KMS-11 (cell line): ENCODE measurements around the gene FAM107B.

Experiments
- H2AFZ ChIP-seq: fragments of 200-600 bp; sonication (generic); 2 replicates; pipeline ENCODE4 v1.6.1; 2016; ENCODE audit warnings: antibody characterized with exemption, mixed run types, low read depth
- H3K27ac ChIP-seq: fragments of 200-600 bp; sonication (generic); 2 replicates; pipeline ENCODE4 v1.6.1; 2016; ENCODE audit warnings: mild to moderate bottlenecking, mixed run types
- H3K27me3 ChIP-seq: fragments of 200-600 bp; sonication (generic); 2 replicates; pipeline ENCODE4 v1.6.1; 2017; ENCODE audit warnings: mild to moderate bottlenecking, low read depth, mixed run types, moderate library complexity; ENCODE audit not compliant: insufficient read depth
- H3K36me3 ChIP-seq: fragments of 200-600 bp; sonication (generic); 2 replicates; pipeline ENCODE4 v1.6.1; 2017; ENCODE audit warnings: mild to moderate bottlenecking, mixed run types; ENCODE audit not compliant: insufficient read depth
- H3K4me1 ChIP-seq: fragments of 200-600 bp; sonication (generic); 2 replicates; pipeline ENCODE4 v1.6.1; 2016; ENCODE audit warnings: mild to moderate bottlenecking, low read depth, mixed run types; ENCODE audit not compliant: poor library complexity, severe bottlenecking
- H3K4me2 ChIP-seq: fragments of 200-600 bp; sonication (generic); 2 replicates; pipeline ENCODE4 v1.7.0; 2016; ENCODE audit warnings: mild to moderate bottlenecking, mixed run types
- H3K4me3 ChIP-seq: fragments of 200-600 bp; sonication (generic); IDR thresholded peaks from 2 replicates; pipeline ENCODE4 v1.6.1; 2017; ENCODE audit warnings: low read depth, low read length, mixed read lengths; ENCODE audit not compliant: insufficient read depth
- H3K79me2 ChIP-seq: fragments of 200-600 bp; sonication (generic); 2 replicates; pipeline ENCODE4 v1.6.1; 2016; ENCODE audit warnings: low read depth, mixed run types; ENCODE audit not compliant: insufficient read depth
- H3K9ac ChIP-seq: fragments of 200-600 bp; sonication (generic); 2 replicates; pipeline ENCODE4 v1.6.1; 2016; ENCODE audit warnings: mild to moderate bottlenecking, mixed run types
- H4K20me1 ChIP-seq: fragments of 200-600 bp; sonication (generic); 2 replicates; pipeline ENCODE4 v1.6.1; 2016; ENCODE audit warnings: mild to moderate bottlenecking, mixed run types; ENCODE audit not compliant: insufficient read depth
- TF ChIP-seq, protein P1 (sequence below): fragments of 200-600 bp; sonication (generic); conservative IDR thresholded peaks from 2 replicates; pipeline ENCODE4 v1.6.1; 2017; ENCODE audit warnings: low read depth, mild to moderate bottlenecking, antibody characterized with exemption, low read length, moderate library complexity, mixed read lengths

Gene FAM107B

GRCh38 chr10:14673189-14673861 lies 101.4 kb downstream of the FAM107B start:
- H2AFZ ChIP-seq: no peak overlapping the region
- no peak overlapping the region for H3K4me2 ChIP-seq
- TF ChIP-seq, protein P1, sequence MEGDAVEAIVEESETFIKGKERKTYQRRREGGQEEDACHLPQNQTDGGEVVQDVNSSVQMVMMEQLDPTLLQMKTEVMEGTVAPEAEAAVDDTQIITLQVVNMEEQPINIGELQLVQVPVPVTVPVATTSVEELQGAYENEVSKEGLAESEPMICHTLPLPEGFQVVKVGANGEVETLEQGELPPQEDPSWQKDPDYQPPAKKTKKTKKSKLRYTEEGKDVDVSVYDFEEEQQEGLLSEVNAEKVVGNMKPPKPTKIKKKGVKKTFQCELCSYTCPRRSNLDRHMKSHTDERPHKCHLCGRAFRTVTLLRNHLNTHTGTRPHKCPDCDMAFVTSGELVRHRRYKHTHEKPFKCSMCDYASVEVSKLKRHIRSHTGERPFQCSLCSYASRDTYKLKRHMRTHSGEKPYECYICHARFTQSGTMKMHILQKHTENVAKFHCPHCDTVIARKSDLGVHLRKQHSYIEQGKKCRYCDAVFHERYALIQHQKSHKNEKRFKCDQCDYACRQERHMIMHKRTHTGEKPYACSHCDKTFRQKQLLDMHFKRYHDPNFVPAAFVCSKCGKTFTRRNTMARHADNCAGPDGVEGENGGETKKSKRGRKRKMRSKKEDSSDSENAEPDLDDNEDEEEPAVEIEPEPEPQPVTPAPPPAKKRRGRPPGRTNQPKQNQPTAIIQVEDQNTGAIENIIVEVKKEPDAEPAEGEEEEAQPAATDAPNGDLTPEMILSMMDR: no peak

DNA sequence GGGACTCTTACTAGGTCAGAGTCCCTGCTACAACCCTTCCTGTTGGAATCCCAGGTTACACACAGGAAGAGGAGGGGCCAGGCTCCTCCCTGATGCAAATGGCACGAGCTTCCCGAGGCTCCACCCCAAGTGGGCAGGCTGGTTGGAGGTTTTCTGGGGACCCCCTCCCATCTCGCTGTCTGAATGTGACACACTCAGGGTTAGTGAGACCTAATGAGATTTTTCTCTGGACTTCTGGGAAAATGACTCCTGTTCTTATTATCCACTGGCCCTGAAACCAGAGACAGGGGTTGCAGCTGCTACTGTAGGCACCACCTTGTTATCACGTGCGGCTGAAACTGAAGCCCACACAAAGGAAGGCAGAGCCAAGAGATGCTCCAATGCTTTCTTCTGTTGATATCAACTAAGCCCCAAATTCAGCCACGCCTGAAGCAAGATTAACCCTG lies 103.3 kb downstream of the FAM107B start:
- Histone ChIP-seq H3K27me3 (no peaks in the 10 kb centered on the region), H3K4me1 (no peaks in the 10 kb centered on the region), H3K9ac (no peak overlapping the region), H3K4me3 (no peak overlapping the region), H2AFZ (no peak overlapping the region), H3K79me2 (no peaks in the 10 kb centered on the region), H3K27ac (no peak overlapping the region), H3K36me3 (no peaks in the 10 kb centered on the region), H3K4me2 (no peak overlapping the region), H4K20me1 (no peaks in the 10 kb centered on the region)
- TF ChIP-seq, protein P1: no peak

More at GRCh38 chr10:14673189-14673861, 101.4 kb downstream of the FAM107B start:
- Histone ChIP-seq H3K27ac (no peak overlapping the region), H3K27me3 (no peaks in the 10 kb centered on the region), H3K4me1 (no peaks in the 10 kb centered on the region), H3K79me2 (no peaks in the 10 kb centered on the region), H3K9ac (no peak overlapping the region), H3K4me3 (no peak overlapping the region), H3K36me3 (no peaks in the 10 kb centered on the region), H4K20me1 (no peaks in the 10 kb centered on the region)

DNA sequence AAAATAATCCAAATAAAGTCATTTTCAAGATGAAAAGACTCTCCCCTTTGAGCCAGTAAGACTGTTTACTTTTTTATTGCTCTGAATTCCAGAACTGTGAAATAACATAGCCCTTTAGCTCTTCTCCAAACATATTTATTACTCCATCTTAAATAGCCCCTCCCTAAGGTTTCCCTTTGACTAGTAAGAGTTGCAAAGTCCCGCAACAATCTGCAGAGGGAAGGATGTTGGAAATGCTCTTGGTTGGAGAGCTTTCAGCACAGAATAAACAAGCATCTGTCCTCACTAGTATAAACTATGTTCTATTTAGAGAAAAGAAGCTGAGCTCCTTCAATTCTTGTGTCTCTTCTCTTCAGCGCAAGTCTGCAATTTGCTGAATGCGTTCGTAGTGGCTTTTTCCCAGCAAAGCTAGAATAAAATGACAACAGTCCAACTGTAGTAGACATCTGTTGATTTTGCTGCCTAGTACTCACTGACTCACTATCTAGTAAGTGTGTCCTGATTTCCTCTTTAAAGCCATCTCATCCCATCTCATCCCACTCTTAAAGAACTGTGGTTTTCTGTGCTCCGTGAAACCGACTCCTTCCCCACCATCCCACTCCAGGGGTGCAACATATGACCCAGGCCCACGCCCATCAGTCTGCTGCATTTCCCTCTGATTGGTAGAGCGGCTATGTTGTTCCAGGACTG lies 104.0 kb downstream of the FAM107B start:
- no peak overlapping the region for H3K9ac ChIP-seq
- H3K4me3 ChIP-seq: no peak overlapping the region
- TF ChIP-seq, protein P1: no peak
- H3K36me3 ChIP-seq: no peaks in the 10 kb centered on the region
- H2AFZ ChIP-seq: no peak overlapping the region
- no peaks in the 10 kb centered on the region for H3K27me3 ChIP-seq
- H3K79me2 ChIP-seq: no peaks in the 10 kb centered on the region
- no peak overlapping the region for H3K4me2 ChIP-seq
- no peaks in the 10 kb centered on the region for H4K20me1 ChIP-seq
- H3K4me1 ChIP-seq: no peaks in the 10 kb centered on the region
- no peak overlapping the region for H3K27ac ChIP-seq

- H3K27me3 ChIP-seq: no peaks in the 10 kb centered on the region
- no peaks in the 10 kb centered on the region for H3K4me1 ChIP-seq
- no peaks in the 10 kb centered on the region for H3K36me3 ChIP-seq
- no peak overlapping the region for H3K27ac ChIP-seq
- no peak overlapping the region for H2AFZ ChIP-seq
- H3K4me2 ChIP-seq: no peak overlapping the region
- H3K9ac ChIP-seq: no peak overlapping the region
- TF ChIP-seq, protein P1: no peak
- H3K4me3 ChIP-seq: no peak overlapping the region
- H4K20me1 ChIP-seq: no peaks in the 10 kb centered on the region
- no peaks in the 10 kb centered on the region for H3K79me2 ChIP-seq
Observed at GRCh38 chr10:14669576-14669975, 105.1 kb downstream of the FAM107B start.
